Fibroblast of skin of right quadriceps (primary cell): ENCODE measurements around the gene GNAZ.

Source experiments
- DNase-seq: peaks from one replicate; pipeline ENCODE4 v3.0.0-alpha.2; 2013

The GNAZ gene

GRCh38 chr22:23065495-23066122 lies 4.7 kb upstream of the GNAZ start:
- no peak for DNase-seq

- DNase-seq, result no peak
These were observed 3.9 kb upstream of the GNAZ start for GRCh38 chr22:23066200-23067022.

GRCh38 chr22:23067023-23067650 lies 3.2 kb upstream of the GNAZ start:
- DNase-seq, result no peak

GRCh38 chr22:23067691-23068090 lies 2.6 kb upstream of the GNAZ start:
- DNase-seq, result no peak

GRCh38 chr22:23068096-23068831 lies 2.1 kb upstream of the GNAZ start:
- no peak for DNase-seq

GRCh38 chr22:23068832-23069385 lies 1.4 kb upstream of the GNAZ start:
- DNase-seq, result no peak

- DNase-seq, result peak; percentile 89
These were observed 589 bp upstream of the GNAZ start for GRCh38 chr22:23069502-23070357.

- no peak for DNase-seq
These were observed 1.1 kb downstream of the GNAZ start for GRCh38 chr22:23071230-23072076.

- peak; percentile 87 for DNase-seq
These were observed 2.0 kb downstream of the GNAZ start for GRCh38 chr22:23072077-23072910.

- peak; percentile 50 for DNase-seq
These were observed 2.7 kb downstream of the GNAZ start for GRCh38 chr22:23072911-23073491.

GRCh38 chr22:23073526-23074229 lies 3.4 kb downstream of the GNAZ start:
- no peak for DNase-seq

- DNase-seq, result no peak
These were observed 4.1 kb downstream of the GNAZ start for GRCh38 chr22:23074451-23074850.

GRCh38 chr22:23075050-23075449 lies 4.7 kb downstream of the GNAZ start:
- no peak for DNase-seq

- no peak for DNase-seq
These were observed 5.4 kb downstream of the GNAZ start for GRCh38 chr22:23075525-23076216.

GRCh38 chr22:23076896-23077572 lies 6.7 kb downstream of the GNAZ start:
- DNase-seq, result no peak

- DNase-seq, result no peak
These were observed 7.5 kb downstream of the GNAZ start for GRCh38 chr22:23077627-23078461.

- DNase-seq, result no peak
These were observed 8.1 kb downstream of the GNAZ start for GRCh38 chr22:23078462-23078787.
